ENCODE results near the gene LOXHD1. TPM values are rescaled to one million over a fixed set of nuclear protein-coding genes. Genes with fewer than 3 reads are reported as not detected.
A peak's percentile ranks its signal among the peaks of the same experiment; 100 is the strongest.

Gene LOXHD1
- total RNA-seq, 1 donor from 2014 or later: not detected

DNA sequence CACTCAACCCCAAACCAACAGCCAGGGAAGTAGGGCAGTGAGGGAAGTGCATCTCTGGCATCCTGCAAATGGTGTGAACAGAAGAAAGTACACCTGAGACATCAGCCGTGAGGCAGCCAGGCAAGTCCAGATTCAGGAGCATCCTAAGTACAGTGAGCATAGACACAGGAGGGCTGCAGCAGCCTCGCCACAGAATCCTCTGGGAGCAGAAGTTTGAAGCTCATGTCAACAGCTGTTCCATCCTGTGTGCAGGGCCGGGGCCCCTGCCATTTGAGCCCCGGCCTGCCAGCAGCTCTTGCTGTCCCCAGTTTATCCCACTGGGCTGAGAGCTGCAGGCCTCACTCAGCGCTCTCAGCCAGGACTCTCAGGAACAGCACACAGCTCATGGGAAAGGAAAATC, 14.5 kb downstream of the LOXHD1 start:
- H3K9me3 ChIP-seq: no peaks in the 10 kb centered on the region
- no peak for DNase-seq (ENCODE audit: low spot score in 2 of 2)
- H3K36me3 ChIP-seq: no peaks in the 10 kb centered on the region
- intact Hi-C loops (cut with DNase I): no loop called here
- no peaks in the 10 kb centered on the region for H3K4me1 ChIP-seq
- TF ChIP-seq CTCF (IDR thresholded peaks at IDR 0.05): no peak
- no peak overlapping the region for H3K4me3 ChIP-seq
- no peaks in the 10 kb centered on the region for H3K27me3 ChIP-seq
- no peak overlapping the region for H3K27ac ChIP-seq

GRCh38 chr18:46641917-46642316, 15.1 kb downstream of the LOXHD1 start:
- Histone ChIP-seq H3K36me3 (no peaks in the 10 kb centered on the region), H3K9me3 (no peaks in the 10 kb centered on the region), H3K4me3 (no peak overlapping the region), H3K4me1 (no peaks in the 10 kb centered on the region), H3K27me3 (no peaks in the 10 kb centered on the region), H3K27ac (no peak overlapping the region)
- no peak for TF ChIP-seq CTCF (IDR thresholded peaks at IDR 0.05)
- DNase-seq (ENCODE audit: low spot score in 2 of 2): no peak
- intact Hi-C loops (cut with DNase I): no loop called here

DNA sequence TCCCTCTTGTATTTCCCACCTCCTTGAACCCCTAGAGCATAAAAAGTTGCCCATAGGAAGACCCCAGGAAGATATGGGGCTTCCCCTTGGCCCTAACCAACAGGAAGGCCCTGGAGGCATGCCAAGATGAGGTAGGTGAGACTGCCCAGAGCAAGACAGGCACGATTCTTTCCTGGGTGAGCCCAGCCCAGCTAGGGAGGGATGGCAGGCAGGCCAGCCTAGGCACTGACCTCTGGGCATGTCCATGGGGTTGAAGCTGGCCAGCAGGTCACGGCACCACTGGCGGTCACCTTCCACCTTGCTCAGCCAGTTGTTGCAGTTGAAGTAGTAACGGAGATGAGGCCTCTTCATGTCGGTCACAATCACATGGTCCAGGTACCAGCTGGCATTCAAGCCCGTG, 17.6 kb downstream of the LOXHD1 start:
- H3K9me3 ChIP-seq: no peaks in the 10 kb centered on the region
- TF ChIP-seq CTCF (IDR thresholded peaks at IDR 0.05): no peak
- no peak overlapping the region for H3K4me3 ChIP-seq
- no peaks in the 10 kb centered on the region for H3K4me1 ChIP-seq
- peak in 1 of 2 donors; percentile 45 for DNase-seq (ENCODE audit: low spot score in 2 of 2)
- H3K27me3 ChIP-seq: no peaks in the 10 kb centered on the region
- no peaks in the 10 kb centered on the region for H3K36me3 ChIP-seq
- H3K27ac ChIP-seq: no peak overlapping the region
- intact Hi-C loops (cut with DNase I): no loop called here

DNA sequence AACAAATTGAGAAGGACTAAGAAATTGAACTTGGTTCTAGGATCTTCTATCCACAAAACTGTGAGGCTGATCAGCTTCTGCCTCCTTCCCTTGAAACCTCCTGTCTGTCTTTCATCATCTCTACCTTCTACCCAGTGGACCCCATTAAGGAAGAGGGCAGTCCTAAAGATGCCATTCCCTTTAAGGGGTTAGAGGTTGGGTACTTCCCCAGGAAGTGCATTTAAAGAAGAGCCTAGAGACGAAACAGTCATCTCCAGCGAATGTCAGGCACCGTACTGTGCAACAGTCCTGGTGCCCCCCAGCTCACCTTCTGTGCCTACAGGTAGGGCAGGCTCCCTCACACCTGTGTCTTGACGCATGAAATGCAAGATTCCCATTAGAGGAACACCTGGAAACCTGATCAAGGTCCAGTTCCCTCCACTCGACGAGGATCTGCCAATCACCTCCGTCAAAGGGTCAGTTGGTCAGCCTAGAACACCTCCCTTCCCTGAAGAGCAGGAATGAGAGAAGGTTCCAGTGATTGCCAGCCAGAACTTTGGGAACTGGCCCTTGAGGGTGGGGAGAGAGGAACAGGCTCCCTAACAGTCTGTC, 20.9 kb downstream of the LOXHD1 start:
- peak in 1 of 2 donors; percentile 9 for DNase-seq (ENCODE audit: low spot score in 2 of 2)
- intact Hi-C loops (cut with DNase I): no loop called here

DNA sequence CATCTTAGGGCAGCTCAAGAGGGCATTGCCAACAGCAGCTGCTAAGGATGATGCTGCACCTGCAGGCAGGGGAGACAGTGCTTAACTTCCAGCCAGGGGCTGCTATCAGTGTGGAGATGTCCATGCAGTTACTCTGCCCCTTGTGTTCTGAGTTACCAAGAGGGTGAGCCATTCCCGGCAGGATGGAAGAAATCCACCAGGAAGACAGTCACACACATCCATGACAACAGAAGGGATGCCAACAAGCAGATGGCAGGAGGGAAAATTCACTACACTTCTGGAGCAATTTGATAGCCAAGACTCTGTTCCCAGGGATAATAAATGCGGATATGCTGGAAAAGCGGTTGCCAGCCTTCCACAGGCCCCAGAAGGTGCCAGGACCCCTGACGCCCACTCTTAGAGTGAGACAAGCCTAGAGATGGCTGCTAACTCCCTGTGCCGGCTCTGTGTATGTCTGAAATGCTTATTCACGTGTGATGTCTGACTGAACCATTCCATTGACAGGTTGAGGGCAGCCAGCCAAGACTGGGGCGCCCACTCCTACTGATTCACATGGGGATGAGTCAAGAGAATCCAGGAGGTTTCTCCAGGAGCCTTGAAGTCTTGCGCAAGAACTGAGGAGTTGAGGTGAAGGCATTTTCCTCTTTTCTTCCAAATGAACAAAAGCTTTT, 24.5 kb downstream of the LOXHD1 start:
- H3K27ac ChIP-seq: no peak overlapping the region
- intact Hi-C loops (cut with DNase I): no loop called here
- no peak for DNase-seq (ENCODE audit: low spot score in 2 of 2)
- no peak overlapping the region for H3K4me3 ChIP-seq
- no peaks in the 10 kb centered on the region for H3K9me3 ChIP-seq
- no peaks in the 10 kb centered on the region for H3K36me3 ChIP-seq
- TF ChIP-seq CTCF (IDR thresholded peaks at IDR 0.05): no peak
- no peaks in the 10 kb centered on the region for H3K27me3 ChIP-seq
- H3K4me1 ChIP-seq: no peaks in the 10 kb centered on the region

More for the DNA sequence above, 20.9 kb downstream of the LOXHD1 start:
- Histone ChIP-seq H3K4me1 (no peaks in the 10 kb centered on the region), H3K9me3 (no peaks in the 10 kb centered on the region), H3K27me3 (no peaks in the 10 kb centered on the region), H3K36me3 (no peaks in the 10 kb centered on the region), H3K4me3 (no peak overlapping the region), H3K27ac (no peak overlapping the region)
- no peak for TF ChIP-seq CTCF (IDR thresholded peaks at IDR 0.05)

All from ascending aorta (tissue), 2 donors.